AG08396 (cell line): ENCODE measurements around the gene THSD4.
"Not testable (repeated sequence)": the region's sequence is repeated elsewhere in the genome, so short reads cannot be mapped to it uniquely, and the experiment has no call there.

Source experiments
- DNase-seq: peaks from one replicate; pipeline ENCODE4 v3.0.0; 2012; ENCODE audit warnings: low spot score, mixed read lengths

Gene THSD4

DNA sequence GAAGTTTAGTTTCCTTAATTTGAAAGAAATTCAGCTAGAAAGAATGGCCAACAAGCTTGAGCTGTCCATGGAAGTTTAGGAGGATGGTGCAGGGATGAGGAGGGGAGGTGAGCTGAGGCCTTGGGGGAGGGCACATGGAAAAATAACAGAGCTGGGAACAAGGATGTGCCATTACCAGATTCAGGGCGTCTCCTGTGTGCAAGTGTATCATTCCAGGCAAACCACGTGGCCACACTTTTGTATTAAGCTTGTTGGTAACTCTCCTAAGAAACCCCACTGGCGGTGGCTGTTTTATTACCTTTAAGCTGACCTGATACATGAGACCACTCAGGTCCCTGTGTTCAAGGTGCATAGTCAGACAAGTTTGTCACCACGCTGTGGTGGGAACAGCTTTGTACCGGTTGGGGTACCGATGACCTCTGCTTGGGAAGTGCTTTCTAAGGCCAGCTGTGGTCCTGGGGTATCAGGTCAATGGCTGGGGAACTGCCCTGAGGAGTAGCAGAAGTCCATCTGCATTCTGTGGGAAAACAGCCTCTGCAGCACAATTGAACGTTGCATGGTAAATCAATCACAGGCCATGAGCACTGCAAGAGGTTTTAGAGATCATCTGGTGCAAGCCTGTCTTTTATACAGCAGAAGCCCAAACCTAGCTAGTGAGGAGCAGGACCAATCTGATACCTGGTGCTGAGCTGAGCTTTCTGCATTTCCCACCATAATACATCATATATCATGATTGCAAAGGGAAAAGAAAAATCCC lies 235.5 kb downstream of the THSD4 start:
- no peak for DNase-seq

GRCh38 chr15:71352125-71352524 lies 236.9 kb downstream of the THSD4 start:
- no peak for DNase-seq

GRCh38 chr15:71352765-71353164 lies 237.5 kb downstream of the THSD4 start:
- no peak for DNase-seq

- no peak for DNase-seq
Measured at GRCh38 chr15:71353171-71353570, 237.9 kb downstream of the THSD4 start.

DNA sequence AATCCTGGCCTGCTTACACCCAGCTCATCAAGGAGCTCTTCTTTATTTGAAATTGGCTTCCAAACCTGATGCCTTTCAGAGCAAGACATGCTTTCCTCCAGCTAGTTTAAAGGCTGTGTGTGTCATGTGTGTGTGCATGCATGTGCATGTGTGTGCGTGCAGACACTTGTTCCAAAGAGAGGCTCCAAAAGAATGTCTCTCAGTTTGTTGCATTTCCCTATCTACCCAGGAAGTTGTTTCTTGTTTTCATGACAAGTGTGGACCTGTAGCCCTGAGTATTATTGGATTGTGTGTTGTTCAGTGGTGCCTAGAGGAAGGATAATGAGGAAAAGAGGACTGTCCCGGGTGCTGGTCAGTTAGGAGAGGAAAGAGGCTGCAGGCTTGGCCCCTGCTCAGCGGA lies 240.0 kb downstream of the THSD4 start:
- no peak for DNase-seq

GRCh38 chr15:71357321-71357732 lies 242.1 kb downstream of the THSD4 start:
- no peak for DNase-seq

GRCh38 chr15:71357967-71358366 lies 242.7 kb downstream of the THSD4 start:
- DNase-seq, result no peak

DNA sequence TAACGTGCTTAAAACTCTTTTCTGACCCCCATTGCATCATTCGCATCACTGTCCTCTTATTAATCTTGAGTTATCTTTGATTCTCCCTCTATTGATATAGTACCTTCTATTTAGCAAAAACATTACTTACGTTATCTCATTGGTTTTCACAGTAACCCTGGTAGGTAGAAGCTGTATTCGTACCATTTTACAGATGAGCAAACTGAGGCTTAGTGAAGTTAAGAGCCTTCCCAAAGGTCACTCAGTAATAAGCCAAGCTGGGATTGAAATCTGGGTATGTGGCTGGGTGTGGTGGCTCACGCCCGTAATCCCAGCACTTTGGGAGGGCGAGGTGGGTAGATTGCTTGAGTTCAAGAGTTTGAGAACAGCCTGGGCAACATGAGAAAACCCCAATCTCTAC lies 244.0 kb downstream of the THSD4 start:
- no peak for DNase-seq

GRCh38 chr15:71362556-71362955 lies 247.3 kb downstream of the THSD4 start:
- DNase-seq, result no peak

GRCh38 chr15:71362987-71363968 lies 248.0 kb downstream of the THSD4 start:
- no peak for DNase-seq

- no peak for DNase-seq
Measured at GRCh38 chr15:71364117-71364584, 248.9 kb downstream of the THSD4 start.

DNA sequence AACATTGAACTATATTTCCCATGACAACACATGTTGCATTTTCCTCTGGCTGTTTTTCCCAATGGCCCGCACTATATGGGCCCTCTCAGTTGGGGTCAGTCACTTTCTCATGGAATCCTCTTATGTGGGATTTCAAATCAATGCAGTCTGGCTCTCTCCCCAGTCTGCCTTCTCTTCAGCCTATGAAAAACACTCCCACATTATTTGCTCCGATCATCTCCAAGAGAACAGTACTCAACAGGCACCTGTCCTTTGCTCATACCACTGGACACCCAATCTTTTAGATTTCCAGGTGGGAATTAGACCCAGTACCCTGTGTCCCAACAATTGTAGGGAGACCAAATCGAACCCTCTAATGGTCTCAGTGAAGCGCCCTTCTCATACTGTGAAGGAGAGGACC lies 251.3 kb downstream of the THSD4 start:
- no peak for DNase-seq

- no peak for DNase-seq
Measured at GRCh38 chr15:71366926-71367325, 251.7 kb downstream of the THSD4 start.

- DNase-seq, result not testable (repeated sequence)
Measured at GRCh38 chr15:71367737-71368136, 252.5 kb downstream of the THSD4 start.

DNA sequence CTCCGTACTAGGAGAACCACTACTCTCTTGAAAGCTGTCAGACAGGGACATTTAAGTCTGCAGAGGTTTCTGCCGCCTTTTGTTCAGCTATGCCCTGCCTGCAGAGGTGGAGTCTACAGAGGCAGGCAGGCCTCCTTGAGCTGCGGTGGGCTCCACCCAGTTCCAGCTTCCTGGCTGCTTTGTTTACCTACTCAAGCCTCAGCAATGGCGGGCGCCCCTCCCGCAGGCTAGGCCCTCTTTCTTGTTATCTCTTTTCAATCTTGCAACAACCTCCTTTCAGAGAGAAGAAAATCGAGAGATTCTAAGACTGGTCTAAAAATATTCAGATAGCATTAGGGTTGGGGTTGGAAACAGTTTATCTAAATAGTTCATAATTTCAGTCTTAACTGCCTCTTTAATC lies 257.5 kb downstream of the THSD4 start:
- not testable (repeated sequence) for DNase-seq

GRCh38 chr15:71373917-71374316 lies 258.6 kb downstream of the THSD4 start:
- DNase-seq, result no peak

DNA sequence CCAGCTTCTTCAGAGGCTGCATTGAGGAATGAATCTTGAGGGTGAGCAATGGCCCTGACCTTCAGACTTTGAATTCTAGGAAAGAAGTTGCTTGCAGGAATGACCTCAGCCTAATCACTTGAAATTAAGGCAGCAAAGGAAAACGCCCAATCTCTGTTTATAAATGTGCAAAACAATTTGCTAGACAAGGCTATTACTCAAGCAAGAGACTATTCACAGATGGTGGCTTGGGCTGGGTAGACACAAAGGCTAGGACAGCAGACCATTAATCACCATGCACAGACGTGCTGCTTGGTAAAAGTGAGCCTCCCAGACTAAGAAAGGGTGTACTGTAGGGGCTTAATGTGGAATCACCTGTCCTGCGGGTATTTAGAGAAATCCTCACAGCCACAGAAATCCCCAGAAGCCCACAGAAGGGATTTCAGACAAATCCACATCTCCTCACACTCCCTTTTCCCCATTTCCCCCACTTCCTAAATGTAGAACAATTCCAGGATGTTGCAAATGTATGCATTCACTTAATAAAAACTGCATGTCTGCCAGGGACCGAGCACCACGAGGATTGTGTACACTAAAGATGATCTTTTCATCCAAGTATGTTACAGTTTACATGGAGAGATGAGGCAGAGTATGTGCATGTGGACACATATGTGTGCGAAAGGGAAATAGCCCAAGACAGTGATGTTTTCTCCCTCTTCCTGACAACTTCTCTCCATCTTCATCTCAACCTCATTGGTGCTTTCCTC lies 259.5 kb downstream of the THSD4 start:
- peak; percentile 70 for DNase-seq

GRCh38 chr15:71375934-71376333 lies 260.7 kb downstream of the THSD4 start:
- no peak for DNase-seq

- DNase-seq, result no peak
Measured at GRCh38 chr15:71379893-71380292, 264.6 kb downstream of the THSD4 start.

GRCh38 chr15:71380345-71380744 lies 265.1 kb downstream of the THSD4 start:
- no peak for DNase-seq

GRCh38 chr15:71384501-71384900 lies 269.2 kb downstream of the THSD4 start:
- DNase-seq, result no peak

DNA sequence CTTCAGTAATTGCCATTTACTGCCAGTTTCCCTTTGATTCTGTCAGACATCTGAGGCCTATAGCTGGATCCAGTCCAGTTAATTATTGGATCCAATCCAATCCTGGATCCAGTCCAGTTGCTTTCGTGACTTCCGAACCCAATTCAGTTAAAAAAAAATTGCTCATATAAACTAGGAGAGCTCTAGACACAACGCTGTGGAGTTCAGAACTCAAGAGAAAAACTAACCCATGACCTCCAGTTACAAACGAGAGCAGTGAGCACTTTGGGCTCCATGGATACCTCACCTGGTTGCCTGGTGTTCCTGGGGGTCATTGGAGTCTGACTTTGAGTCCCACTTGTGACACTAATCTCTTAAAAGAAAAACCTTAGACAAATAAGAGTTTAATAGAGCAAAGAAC lies 269.8 kb downstream of the THSD4 start:
- DNase-seq, result no peak
